ENCODE measurements around the gene HOXA6.

Gene HOXA6

DNA sequence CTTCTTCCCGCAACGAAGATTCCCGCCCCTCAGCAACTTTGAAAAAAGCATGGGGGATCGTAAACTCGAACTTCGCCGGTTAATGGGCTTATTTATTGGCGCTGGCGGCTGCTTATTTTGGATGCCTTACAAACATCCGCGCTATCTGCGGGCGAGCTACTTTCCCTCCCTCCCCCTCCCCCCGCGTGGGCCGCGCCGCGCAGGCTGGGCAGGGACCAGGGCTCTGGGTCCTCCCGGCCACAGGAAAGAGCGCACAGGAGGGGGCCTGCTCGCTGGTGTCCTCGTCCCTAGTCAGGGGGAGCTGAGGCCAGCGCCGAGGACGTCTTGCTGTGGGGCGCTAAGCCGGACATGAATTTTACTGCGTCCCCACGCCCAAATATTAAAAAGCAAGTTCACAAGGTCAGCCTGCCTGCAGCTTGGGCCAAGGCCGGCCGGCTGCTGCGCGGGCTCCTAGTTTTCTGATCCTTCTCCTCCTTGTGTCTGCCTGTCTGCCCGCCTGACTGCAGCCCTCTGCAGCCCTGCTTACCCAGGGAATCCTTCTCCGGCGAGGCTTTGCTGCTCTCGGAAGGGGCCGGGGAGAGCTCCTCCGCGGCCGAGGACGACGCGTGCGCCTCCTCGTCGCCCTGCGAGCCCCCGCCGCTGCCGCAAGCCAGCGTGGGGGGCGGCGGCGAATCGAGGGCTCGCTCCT lies 25.4 kb upstream of the HOXA6 start:
- DNase-seq (ENCODE audit: low spot score), result no peak

DNA sequence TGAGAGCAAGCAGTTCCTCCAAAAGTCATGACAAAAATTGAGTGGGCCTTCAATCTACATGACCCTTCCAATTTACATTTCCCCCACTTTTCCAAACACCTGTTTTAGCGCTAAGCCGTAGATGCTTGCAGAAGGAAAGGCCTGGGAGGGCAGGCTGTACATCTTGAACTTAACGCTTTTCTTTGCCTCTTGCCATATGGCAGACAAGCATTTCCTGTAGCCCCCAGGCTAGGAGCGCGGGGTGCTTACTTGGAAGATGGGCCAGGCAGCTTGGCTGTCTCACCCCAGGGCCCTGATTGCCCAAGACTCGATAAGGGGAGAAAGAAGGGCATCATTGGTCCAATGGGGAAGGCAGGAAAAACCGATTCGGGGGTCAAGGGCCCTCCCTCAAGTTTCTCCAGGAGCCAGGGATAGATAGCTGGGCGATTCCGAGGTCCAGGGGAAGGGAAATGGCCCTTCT lies 24.8 kb upstream of the HOXA6 start:
- DNase-seq (ENCODE audit: low spot score), result no peak

GRCh38 chr7:27171637-27172314 lies 24.2 kb upstream of the HOXA6 start:
- no peak for DNase-seq (ENCODE audit: low spot score)

DNA sequence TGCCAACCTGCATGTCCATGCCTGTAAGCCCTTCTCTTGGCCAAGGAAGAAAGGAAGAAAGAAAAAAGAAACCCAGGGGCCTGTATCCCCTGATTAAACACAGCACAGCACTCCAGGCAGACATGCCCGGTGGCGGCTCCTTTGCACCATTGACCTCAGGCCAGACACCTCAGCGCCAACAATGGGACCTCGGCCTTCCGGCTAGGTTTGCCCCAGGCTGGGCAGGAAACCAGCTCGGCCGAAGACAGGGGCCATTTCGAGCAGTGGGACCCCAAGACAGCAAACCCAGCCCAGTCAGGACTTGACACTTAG lies 23.7 kb upstream of the HOXA6 start:
- no peak for DNase-seq (ENCODE audit: low spot score)

DNA sequence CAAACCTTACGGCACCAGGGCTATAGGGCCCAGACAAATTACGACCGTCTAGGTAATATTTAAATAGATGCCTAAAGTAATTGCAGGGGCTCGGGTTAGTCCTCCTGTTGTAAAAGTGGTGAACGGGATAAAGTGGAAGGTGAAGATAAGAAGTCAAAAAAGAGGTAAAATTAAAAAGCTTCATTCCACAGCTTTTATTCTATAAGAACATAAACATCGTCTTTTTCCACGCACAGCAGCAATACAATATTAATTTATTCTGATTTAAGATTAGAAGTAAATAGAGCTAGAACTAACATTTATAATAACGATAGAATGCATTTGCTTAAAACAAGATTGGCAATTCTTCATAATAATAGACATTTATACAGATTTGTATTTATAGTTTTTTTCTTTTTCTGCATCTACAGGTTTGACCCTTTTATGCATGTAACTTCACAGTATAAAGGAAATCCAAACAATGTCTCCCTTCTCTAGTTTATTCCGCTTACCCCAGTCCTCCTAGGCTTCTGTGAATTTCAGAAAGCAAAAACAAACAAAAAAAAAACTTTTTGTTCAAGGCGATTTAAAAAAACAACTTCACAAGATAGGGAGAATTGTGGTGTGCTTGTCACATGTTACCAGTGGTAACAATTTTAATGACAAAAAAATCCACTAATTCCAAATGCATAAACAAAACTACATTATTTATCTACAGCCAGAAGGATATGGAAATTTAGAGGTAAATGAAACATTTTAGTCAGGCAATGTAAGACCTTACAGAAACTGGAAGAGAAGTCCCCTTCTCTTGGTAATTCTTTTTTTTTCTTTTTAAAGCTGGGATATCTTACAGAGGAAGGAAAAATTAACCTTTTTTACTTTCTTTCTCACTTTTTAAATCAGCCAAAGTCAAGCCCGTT lies 23.1 kb upstream of the HOXA6 start:
- DNase-seq (ENCODE audit: low spot score), result no peak

DNA sequence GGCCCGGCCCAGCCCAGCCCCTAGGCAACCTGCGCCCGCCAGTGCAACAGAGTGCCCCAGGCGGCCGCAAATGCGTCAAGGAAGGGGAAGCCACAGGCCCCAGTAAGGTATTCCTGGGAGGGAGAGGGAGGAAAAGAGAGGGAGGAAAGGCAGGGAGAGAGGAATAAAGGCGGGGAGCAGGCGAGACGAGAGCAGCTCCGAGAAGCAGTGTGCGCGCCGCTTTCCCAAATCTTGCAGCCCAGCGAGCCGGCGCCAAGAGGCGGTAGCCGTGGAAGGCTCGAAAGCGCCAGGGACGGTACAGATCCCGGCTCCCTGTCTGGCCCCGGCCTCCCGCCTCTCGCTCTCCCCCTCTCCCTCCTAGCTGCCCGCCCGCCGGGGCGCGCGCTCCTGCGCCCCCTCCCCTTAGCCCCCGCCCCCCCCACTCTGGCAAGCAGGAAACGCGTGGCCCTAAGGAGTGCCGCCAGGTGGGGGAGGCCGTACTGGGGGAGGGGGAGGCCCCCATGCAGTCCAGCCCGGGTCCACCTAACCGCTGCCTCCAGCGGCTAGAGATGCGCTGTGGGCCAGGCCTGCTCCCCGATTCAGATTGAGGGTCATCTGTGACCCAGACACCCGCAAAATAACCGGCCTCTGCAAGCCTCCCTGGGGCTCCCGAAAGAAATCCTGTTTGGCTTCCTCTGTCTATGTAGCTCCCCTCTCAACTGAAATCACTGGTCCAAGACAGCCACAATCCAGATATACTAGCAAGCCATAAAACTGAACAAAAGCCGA lies 22.3 kb upstream of the HOXA6 start:
- DNase-seq (ENCODE audit: low spot score), result no peak

DNA sequence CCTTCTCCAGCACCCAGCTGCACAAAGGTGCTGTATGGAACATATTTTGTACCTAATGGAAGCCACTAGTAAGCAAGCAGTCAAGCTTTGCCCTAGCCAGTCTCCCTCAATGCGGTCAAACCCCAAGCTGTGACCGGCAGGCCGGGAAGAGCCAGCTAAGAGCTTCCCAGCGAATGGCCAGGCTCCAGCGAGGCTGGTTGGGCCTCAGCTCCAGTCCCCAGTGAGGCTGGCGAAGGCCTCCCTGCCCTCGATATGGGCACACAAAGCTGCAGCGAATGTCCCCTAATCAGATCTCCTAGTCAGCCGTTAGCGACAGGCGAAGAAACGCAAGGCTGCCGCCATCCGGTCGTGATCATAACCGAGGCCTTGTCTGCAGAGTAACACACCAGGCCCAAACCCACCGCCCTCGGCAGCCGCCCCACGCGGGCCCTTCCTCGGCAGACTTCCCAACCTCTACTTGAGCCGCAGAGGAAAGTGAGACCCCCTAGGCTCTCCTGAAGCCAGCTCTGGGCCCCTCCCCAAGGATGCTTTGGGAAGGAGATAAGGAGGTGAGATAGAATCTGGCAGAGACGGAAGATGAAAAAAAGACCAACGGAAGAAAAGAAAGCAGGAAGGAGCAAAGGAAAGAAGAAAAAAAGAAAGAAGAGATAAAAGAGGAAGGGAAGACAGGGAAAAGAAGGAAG lies 20.8 kb upstream of the HOXA6 start:
- DNase-seq (ENCODE audit: low spot score), result no peak

DNA sequence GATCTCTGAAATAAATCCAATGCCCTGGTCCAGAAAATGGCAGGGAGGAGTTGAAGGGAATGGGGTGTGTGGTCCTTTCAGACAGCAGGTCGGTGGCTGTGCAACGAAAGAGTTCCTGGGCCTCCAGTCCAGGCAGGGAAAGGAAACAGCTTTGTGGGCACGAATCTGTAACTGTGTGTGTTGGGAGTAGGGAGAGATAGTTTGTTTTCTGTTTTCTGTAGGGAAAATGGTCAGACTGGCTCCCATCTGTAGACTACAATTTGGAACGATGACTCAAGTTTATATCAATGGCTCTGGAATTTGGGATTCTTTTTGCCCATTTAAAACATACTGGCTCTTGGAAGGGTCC lies 20.3 kb upstream of the HOXA6 start:
- no peak for DNase-seq (ENCODE audit: low spot score)

GRCh38 chr7:27166531-27167505 lies 19.2 kb upstream of the HOXA6 start:
- DNase-seq (ENCODE audit: low spot score), result no peak

DNA sequence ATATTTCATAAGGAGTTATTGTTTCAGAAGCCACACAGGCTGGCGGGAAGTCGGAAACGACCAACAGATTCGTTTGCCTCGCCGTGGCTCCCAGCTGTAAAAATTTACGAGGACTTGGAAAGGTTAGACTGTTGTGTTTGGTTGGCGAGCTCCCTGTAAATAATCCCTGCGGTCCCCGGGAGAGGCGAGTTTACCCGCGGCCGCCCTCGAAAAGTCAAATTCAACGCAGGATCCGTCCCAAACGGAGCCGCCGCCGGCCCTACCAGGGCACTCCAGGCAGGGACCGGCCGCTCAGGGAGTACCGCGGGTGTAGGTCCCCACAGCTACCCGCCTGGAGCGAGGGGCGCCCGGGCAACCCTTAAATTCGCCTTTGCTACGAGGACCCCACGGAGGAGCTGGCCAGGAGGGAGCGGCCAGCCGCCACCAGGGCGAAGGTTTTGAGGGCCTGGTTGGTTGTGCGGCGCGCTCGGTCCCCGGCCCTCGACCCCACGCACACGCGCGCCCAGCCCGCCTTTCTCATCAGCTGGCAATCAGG lies 18.5 kb upstream of the HOXA6 start:
- DNase-seq (ENCODE audit: low spot score), result no peak

GRCh38 chr7:27165089-27165995 lies 17.8 kb upstream of the HOXA6 start, which contains the start of gene HOXA9:
HOXA9 (minus strand) TSS chr7:27165537; CDS start chr7:27165457, 80 bp downstream.
- DNase-seq (ENCODE audit: low spot score), result no peak

GRCh38 chr7:27164367-27165088 lies 17.0 kb upstream of the HOXA6 start:
- DNase-seq (ENCODE audit: low spot score), result no peak

- DNase-seq (ENCODE audit: low spot score), result no peak
Measured at GRCh38 chr7:27164045-27164366, 16.4 kb upstream of the HOXA6 start.

DNA sequence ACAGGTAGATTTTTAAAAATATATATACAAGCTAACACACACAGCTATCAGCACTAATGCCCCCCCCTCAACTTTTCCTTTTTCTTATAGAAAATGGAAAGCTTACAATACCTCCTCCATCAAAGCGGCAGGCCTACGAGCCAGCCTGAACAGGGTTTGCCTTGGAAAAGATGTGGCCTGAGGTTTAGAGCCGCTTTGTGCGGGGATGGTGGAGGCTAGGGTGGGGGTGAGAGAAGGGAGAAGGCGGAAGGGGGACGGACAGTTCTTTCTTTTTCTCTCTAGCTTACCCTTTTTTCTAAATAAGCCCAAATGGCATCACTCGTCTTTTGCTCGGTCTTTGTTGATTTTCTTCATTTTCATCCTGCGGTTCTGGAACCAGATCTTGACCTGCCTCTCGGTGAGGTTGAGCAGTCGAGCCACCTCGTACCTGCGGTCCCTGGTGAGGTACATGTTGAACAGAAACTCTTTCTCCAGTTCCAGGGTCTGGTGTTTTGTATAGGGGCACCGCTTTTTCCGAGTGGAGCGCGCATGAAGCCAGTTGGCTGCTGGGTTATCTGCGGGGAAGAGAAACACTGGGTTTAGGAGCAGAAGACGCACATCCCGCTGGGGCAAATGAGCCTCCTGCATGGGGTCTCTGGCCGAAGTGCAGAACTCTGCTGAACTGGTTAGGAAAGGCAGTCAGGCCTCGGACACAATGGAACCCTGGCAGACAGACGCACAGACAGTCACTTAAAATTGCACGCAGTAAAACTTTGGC lies 15.9 kb upstream of the HOXA6 start:
- no peak for DNase-seq (ENCODE audit: low spot score)

DNA sequence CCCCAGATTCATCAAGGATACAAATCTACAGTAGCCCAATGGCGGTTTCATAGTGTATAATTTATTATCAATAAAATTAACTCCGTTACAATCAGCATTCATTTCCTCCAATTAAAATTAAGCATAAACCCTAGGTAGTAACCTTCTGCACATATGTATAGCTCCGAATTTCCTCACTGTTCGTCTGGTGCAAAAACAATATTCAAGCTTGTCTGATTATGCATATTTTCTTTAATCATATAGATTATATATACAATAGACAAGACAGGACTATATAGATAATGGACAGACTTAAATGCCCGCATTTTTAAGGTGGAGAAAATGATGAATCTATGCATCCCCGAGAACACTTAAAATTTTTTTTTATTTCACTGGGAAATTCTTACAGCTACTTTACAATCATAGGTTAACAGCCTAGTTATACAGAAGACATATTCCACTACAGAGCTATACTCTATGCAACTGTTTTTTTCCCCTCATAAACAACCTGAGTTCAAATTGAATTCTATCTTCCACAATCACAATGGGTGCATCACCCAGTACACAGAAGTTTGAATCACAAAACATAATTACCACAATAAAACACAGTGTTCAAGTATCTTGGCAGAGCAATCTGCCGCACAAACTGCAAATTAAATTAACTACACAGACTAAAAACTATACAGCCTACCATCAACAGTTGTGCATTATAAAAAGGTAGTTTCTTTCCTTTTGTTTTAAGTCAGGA lies 15.2 kb upstream of the HOXA6 start:
- DNase-seq (ENCODE audit: low spot score), result no peak

GRCh38 chr7:27161721-27162560 lies 14.4 kb upstream of the HOXA6 start:
- DNase-seq (ENCODE audit: low spot score), result no peak

All from hematopoietic multipotent progenitor cell treated with erythropoietin and hydrocortisone succinate and interleukin-3 and kit ligand, for 15 days (in vitro differentiated cells).